ENCODE measurements around the gene PPM1H.

Gene PPM1H

GRCh38 chr12:62865937-62866336 lies 69.0 kb downstream of the PPM1H start:
- no peak for DNase-seq

DNA sequence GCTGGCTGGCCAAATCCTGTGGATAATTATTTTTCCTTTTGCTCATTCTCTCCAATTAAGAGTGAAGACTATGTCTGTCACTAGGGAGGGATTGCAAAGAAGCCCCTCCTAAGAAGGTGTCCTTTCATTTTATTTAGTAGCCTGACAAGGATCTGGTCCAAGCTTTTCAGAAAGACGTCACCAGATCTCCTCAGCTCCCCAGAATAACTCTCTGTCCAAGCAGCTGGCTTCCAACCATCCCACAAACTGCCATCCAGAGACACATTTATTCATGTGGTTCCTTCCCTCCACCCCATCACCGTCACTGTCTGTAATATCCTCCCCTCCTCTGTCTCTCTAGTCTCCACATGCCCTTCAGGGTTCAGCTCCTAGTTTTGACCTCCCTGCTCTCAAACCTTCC lies 69.9 kb downstream of the PPM1H start:
- DNase-seq, result no peak

- DNase-seq, result no peak
Observed at GRCh38 chr12:62862259-62862881, 72.6 kb downstream of the PPM1H start.

DNA sequence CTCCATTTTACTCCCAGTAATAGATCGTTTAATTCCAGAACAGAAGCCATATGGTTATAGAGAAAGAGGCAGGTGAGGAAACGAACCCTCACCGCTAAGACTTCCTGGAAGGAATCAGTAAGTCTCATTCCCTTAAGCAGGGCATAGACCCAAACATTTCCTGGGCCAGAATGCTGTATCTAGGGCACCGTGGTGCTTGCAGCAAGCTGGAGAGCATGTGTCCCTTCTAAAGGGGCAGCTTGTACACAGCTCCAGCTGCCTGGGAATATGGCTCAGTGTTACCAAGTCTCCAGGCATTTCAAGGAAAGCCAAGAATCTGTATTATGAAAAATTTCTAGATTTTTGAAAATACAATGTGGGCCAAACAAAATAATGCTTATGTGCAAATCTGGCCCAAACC lies 73.4 kb downstream of the PPM1H start:
- no peak for DNase-seq

DNA sequence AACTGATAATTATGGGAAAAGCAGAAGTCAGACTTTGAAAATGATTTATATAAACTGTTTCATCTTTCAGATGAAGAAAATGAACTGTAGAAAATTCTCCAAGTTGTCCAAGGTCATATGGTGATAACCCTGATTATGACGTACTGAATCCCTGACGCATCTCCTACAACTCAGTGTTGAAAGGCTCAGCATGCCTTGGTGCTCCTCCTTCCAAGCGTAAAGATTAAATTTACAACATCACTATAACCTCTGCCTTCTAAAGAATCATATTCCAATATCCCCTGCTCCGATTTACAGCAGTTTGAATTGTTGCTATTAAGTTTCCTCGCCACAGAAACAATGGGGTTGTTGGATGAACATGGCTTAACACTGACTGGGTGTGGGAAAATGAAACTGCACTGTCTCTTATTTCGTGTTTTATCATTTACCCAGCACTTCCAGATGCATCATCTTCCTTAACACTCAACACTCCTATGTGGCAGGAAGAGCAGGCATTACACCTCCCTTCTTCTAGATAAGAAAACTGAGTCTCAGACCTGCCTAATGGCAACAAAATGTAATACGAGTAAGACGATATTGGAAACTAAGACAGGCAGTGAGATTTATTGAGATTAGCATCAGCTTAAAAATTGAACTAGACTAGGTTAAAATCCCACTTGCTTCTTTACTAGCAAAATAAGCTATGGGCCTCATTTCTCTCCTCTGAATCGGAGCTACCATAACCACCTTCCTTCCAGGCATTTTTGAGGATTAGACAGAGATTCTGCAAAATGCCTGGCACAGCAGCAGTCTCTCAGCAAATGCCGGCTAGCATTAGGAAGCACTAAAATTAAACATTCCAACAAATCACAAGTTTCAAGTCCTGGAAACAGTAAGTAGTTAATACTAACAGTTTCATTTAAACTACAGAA lies 74.2 kb downstream of the PPM1H start:
- no peak for DNase-seq

DNA sequence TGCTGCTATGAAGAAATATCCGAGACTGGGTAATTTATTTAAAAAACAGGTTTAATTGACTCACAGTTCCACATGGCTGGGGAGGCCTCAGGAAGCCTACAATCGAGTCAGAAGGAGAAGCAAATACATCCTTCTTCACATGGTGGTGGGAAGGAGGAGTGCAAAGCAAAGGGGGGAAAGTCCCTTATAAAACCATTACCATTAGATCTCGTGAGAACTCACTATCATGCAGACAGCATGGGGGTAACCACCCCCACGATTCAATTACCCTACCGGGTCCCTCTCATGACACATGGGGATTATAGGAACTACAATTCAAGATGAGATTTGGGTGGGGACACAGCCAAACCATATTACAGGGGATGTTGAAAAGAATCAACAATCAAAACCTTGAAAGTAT lies 74.9 kb downstream of the PPM1H start:
- no peak for DNase-seq

- no peak for DNase-seq
Observed at GRCh38 chr12:62859321-62859737, 75.6 kb downstream of the PPM1H start.

DNA sequence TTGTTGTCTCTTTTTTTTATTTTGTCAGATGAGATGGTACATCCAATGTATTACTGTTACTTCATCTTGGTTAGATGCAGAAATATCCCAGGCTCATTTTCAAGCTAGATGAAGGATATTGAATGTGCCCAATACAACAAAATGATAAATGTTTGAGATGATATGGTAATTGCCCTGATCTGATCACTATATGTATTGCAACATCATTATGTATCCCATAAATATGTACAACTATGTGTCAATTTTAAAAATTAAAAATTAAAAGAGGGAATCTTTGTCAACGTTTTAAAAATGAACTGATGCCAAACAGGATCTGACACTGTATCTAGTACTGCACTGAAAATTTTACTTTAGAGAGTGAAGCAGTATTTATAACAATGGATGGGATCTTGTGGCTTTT lies 78.5 kb downstream of the PPM1H start:
- no peak for DNase-seq

DNA sequence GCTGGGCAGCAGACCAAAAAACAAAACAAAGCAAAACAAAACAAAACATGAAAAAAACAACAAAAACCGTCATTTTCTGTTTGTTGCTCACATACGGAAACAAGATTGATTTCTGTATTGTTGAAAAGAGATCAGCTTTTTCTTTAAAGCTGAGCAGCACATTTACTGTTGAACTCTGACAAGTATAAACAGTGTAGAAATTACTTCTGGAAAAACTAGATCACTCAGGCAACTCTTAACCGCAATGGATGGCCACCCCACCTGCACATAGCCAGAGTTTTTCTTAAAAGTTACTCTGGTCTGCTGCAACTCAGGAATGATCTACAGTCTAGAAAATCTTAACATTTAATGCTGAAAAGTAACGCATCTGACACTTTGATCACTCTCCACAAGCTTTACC lies 80.9 kb downstream of the PPM1H start:
- DNase-seq, result no peak

DNA sequence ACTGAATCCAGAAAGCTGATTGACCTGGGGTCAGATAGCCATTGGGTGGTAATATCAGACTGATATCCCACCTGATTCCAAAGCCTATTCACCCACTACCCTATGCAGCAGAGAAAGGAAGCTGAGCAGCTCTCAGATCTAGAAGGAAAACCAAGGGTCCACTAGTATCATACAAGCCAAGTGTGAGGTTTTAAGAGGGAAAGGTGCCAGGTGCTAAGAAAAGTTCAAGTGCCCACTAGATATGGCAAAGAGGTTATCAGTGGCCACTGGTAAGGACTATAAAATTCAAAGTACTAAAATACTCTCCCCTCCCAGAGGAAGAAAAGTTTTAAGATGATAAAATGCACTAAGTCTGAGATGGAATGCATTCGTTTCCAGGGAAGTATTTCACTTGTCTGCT lies 85.6 kb downstream of the PPM1H start:
- no peak for DNase-seq

- DNase-seq, result no peak
Observed at GRCh38 chr12:62848418-62848817, 86.5 kb downstream of the PPM1H start.

GRCh38 chr12:62847709-62848108 lies 87.2 kb downstream of the PPM1H start:
- DNase-seq, result no peak

GRCh38 chr12:62846491-62846890 lies 88.5 kb downstream of the PPM1H start:
- DNase-seq, result no peak

GRCh38 chr12:62844915-62845314 lies 90.0 kb downstream of the PPM1H start:
- DNase-seq, result no peak

- DNase-seq, result no peak
Observed at GRCh38 chr12:62843716-62844115, 91.2 kb downstream of the PPM1H start.

GRCh38 chr12:62841846-62842245 lies 93.1 kb downstream of the PPM1H start:
- DNase-seq, result no peak

GRCh38 chr12:62840806-62841205 lies 94.1 kb downstream of the PPM1H start:
- no peak for DNase-seq

GRCh38 chr12:62839869-62840660 lies 94.9 kb downstream of the PPM1H start:
- DNase-seq, result no peak

- no peak for DNase-seq
Observed at GRCh38 chr12:62834971-62835547, 99.9 kb downstream of the PPM1H start.

- no peak for DNase-seq
Observed at GRCh38 chr12:62834406-62834805, 100.5 kb downstream of the PPM1H start.

DNA sequence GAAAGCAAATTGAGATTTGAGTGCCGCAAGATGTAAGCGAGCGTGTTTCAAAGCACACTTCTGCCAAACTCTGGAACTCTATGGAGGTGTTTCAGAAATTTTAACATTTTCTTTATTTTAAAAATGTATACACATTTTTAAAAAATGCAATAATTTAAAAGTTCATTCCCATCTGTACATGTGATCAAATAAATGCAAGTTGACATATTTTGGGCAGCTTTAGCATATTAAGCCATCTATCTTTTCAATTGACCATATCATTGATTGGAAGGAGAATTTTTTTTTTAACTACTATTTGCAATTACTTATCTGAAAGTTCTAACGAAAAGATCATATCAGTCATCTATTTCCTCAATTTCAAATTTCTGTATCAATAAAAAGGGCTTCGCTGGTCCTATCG lies 101.3 kb downstream of the PPM1H start:
- DNase-seq, result no peak

- no peak for DNase-seq
Observed at GRCh38 chr12:62832558-62832957, 102.4 kb downstream of the PPM1H start.

DNA sequence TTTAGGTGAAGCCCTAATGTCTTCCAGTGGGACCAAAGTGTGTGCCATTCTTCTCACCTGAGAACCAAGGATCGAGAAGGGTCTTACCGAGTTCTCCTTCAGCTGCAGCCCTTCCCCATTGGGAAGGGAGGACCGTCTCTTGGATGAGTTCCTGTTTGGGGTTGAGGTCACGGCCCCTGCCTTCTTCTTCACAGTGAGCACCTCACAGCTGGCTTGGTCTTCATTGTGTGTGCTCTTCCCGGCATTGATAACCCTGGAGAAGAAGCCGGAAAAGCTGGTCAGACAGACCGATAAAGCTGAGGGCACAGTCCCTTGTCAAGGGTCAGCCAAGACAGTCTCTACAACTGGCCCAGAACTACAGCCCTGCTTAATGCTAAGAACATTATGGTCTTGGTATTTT lies 102.9 kb downstream of the PPM1H start:
- DNase-seq, result no peak

Measured in NCI-H774 (cell line).